Thyroid gland (tissue), 4 donors: ENCODE measurements around the gene NID2.

Source experiments
- CTCF ChIP-seq, 6 experiments: fragments of 200-600 bp in 3 of 6; fragments of 450-650 bp in 3 of 6; sonication (generic) in 3 of 6; IDR thresholded peaks; one replicate each; pipeline ENCODE4 v1.5.1; 2016 to 2019; ENCODE audit warnings: antibody characterized with exemption in 6 of 6, mild to moderate bottlenecking in 2 of 6, inconsistent platforms in 1 of 6, moderate library complexity in 1 of 6
- POLR2A ChIP-seq, 2 donors: fragments of 450-650 bp; IDR thresholded peaks; one replicate each; pipeline ENCODE4 v1.6.1; 2017; ENCODE audit warnings: antibody characterized with exemption in 2 of 2, mild to moderate bottlenecking in 2 of 2, moderate library complexity in 1 of 2

DNA sequence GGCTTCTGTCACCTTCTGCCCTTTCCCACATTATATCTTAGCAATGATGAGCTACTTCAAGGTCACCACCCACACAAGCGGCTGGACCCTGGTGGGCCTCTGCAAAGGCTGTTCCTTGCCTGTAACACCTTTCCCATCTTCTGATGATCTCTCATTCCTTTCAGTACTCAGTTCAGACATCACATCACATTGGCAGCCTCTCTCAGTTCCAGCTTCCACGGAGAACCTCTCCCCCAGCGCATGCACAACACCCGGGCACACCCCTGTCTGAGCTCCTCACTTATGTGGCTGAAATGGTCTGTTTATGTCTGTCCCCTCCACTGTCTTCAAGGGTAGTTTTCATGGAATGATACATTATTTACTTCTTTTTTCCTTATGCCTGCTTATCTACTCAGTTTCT is 6.5 kb upstream of the NID2 start:
- TF ChIP-seq CTCF (IDR thresholded peaks at IDR 0.05) (no peak), POLR2A (IDR thresholded peaks at IDR 0.05) (no peak)
